H1 (cell line): Measurements from ENCODE around the gene CRADD. TPM values are rescaled to one million over a fixed set of nuclear protein-coding genes. Genes with fewer than 3 reads are reported as not detected.

Experiments
- CTCF ChIA-PET: fragments of 300-600 bp; sonication (Branson Sonifier 250); formaldehyde crosslinking; loops from one replicate; lab custom pipeline; 2021; ENCODE audit not compliant: partially characterized antibody; lab: Charles Lee
- POLR2A ChIA-PET: fragments of 300-600 bp; sonication (Branson Sonifier 250); formaldehyde crosslinking; loops from one replicate; lab custom pipeline; 2021; ENCODE audit warnings: inconsistent platforms; ENCODE audit not compliant: partially characterized antibody; lab: Charles Lee
- DNase-seq, 2 experiments: peaks; one replicate each; pipeline versions ENCODE4 v3.0.0 to v3.0.0-alpha.2; 2010 to 2022; ENCODE audit warnings: low spot score in 2 of 2, low read depth in 1 of 2, mixed read lengths in 1 of 2
- FAIRE-seq: peaks from 2 replicates; lab custom pipeline; 2011; peaks lifted over from hg19 to GRCh38; lab: Jason Lieb, UNC
- H2AFZ ChIP-seq: 2 replicates; pipeline ENCODE4 v1.8.1; 2012; ENCODE audit warnings: low read length, inconsistent platforms
- H2AK5ac ChIP-seq: 2 replicates; pipeline ENCODE4 v1.6.1; 2013; ENCODE audit warnings: low read depth, low read length
- H2BK120ac ChIP-seq: replicated peaks from 2 replicates; pipeline ENCODE3; 2013; ENCODE audit warnings: low read depth, low read length, inconsistent platforms
- H2BK12ac ChIP-seq: 2 replicates; pipeline ENCODE4 v1.6.1; 2013; ENCODE audit warnings: low read depth, low read length
- H2BK15ac ChIP-seq: 2 replicates; pipeline ENCODE4 v1.6.1; 2013; ENCODE audit warnings: low read length
- H2BK20ac ChIP-seq: 2 replicates; pipeline ENCODE4 v1.6.1; 2013; ENCODE audit warnings: low read length
- H2BK5ac ChIP-seq: 2 replicates; pipeline ENCODE4 v1.6.1; 2013; ENCODE audit warnings: low read depth, low read length
- H3K14ac ChIP-seq: 2 replicates; pipeline ENCODE4 v1.6.1; 2013; ENCODE audit warnings: inconsistent platforms; ENCODE audit not compliant: insufficient read length
- H3K18ac ChIP-seq: 2 replicates; pipeline ENCODE4 v1.6.1; 2013; ENCODE audit warnings: low read length; ENCODE audit errors: extremely low read depth
- H3K23ac ChIP-seq: 2 replicates; pipeline ENCODE4 v1.6.1; 2013; ENCODE audit warnings: inconsistent platforms; ENCODE audit not compliant: insufficient read length
- H3K23me2 ChIP-seq: 2 replicates; pipeline ENCODE4 v1.6.1; 2013; ENCODE audit warnings: low read depth, low read length
- H3K27ac ChIP-seq: 2 replicates; pipeline ENCODE4 v1.6.1; 2011; ENCODE audit warnings: low read depth, low read length, inconsistent platforms
- H3K27me3 ChIP-seq, 4 experiments: replicated peaks in 1 of 4; 1 replicate in 1 of 4; 2 replicates in 3 of 4; pipeline versions ENCODE4 v1.6.1 to v1.8.1; 2011 to 2013; ENCODE audit warnings: low read length in 3 of 4, mild to moderate bottlenecking in 3 of 4, inconsistent platforms in 2 of 4, mixed read lengths in 2 of 4, moderate library complexity in 1 of 4; ENCODE audit not compliant: control insufficient read depth in 3 of 4, insufficient read depth in 3 of 4; ENCODE audit errors: extremely low read depth in 1 of 4
- H3K36me3 ChIP-seq, 4 experiments: 2 replicates each; pipeline versions ENCODE4 v1.6.1 to v1.8.1; 2011 to 2013; ENCODE audit warnings: mild to moderate bottlenecking in 4 of 4, low read length in 3 of 4, moderate library complexity in 2 of 4, control low read depth in 1 of 4, inconsistent platforms in 1 of 4; ENCODE audit not compliant: insufficient read depth in 4 of 4, control insufficient read depth in 2 of 4
- H3K4ac ChIP-seq: replicated peaks from 2 replicates; pipeline ENCODE3; 2013; ENCODE audit warnings: low read length, low read depth, mixed read lengths, inconsistent platforms; ENCODE audit not compliant: insufficient read length
- H3K4me1 ChIP-seq, 4 experiments: replicated peaks in 1 of 4; 1 replicate in 1 of 4; 2 replicates in 3 of 4; pipeline versions ENCODE4 v1.6.1 to v1.8.1; 2011 to 2013; ENCODE audit warnings: low read length in 3 of 4, inconsistent platforms in 2 of 4, mixed read lengths in 1 of 4; ENCODE audit not compliant: insufficient read depth in 4 of 4, control insufficient read depth in 3 of 4
- H3K4me2 ChIP-seq, 2 experiments: 2 replicates each; pipeline versions ENCODE4 v1.6.1 to v1.8.1; 2011 to 2013; ENCODE audit warnings: low read depth in 2 of 2, low read length in 2 of 2, control low read depth in 1 of 2, inconsistent platforms in 1 of 2, mild to moderate bottlenecking in 1 of 2; ENCODE audit not compliant: insufficient read depth in 1 of 2
- H3K4me3 ChIP-seq, 4 experiments: fragments of 200-600, 300-600 bp in 1 of 4; sonication (generic), shearing (Covaris generic), sonication (Bioruptor Twin) in 1 of 4; 2 replicates each; pipeline versions ENCODE4 v1.5.1 to v1.8.1; 2011 to 2016; ENCODE audit warnings: low read length in 4 of 4, low read depth in 3 of 4, control low read depth in 2 of 4, inconsistent platforms in 2 of 4, mild to moderate bottlenecking in 2 of 4, mixed read lengths in 1 of 4, moderate library complexity in 1 of 4; ENCODE audit not compliant: insufficient read depth in 2 of 4; ENCODE audit errors: extremely low read depth in 1 of 4
- H3K56ac ChIP-seq: replicated peaks from 2 replicates; pipeline ENCODE3; 2013; ENCODE audit warnings: low read depth, mild to moderate bottlenecking, mixed read lengths, low read length, inconsistent platforms; ENCODE audit not compliant: insufficient read length
- H3K79me1 ChIP-seq: 2 replicates; pipeline ENCODE4 v1.6.1; 2013; ENCODE audit warnings: low read depth, low read length, control low read depth
- H3K79me2 ChIP-seq, 2 experiments: 2 replicates each; pipeline versions ENCODE4 v1.6.1 to v1.8.1; 2012 to 2013; ENCODE audit warnings: low read length in 2 of 2, mild to moderate bottlenecking in 2 of 2, inconsistent platforms in 1 of 2; ENCODE audit not compliant: insufficient read depth in 2 of 2, control insufficient read depth in 1 of 2
- H3K9ac ChIP-seq, 4 experiments: replicated peaks in 1 of 4; 1 replicate in 1 of 4; 2 replicates in 3 of 4; pipeline versions ENCODE4 v1.6.1 to v1.8.1; 2011 to 2013; ENCODE audit warnings: low read depth in 3 of 4, low read length in 3 of 4, control low read depth in 2 of 4, mild to moderate bottlenecking in 2 of 4, moderate library complexity in 2 of 4, inconsistent platforms in 1 of 4; ENCODE audit errors: extremely low read depth in 1 of 4
- H3K9me3 ChIP-seq, 2 experiments: 2 replicates each; pipeline versions ENCODE4 v1.6.1 to v1.8.1; 2012 to 2013; ENCODE audit warnings: mild to moderate bottlenecking in 2 of 2, moderate library complexity in 2 of 2, control low read depth in 1 of 2, inconsistent platforms in 1 of 2, low read depth in 1 of 2, low read length in 1 of 2, mixed read lengths in 1 of 2; ENCODE audit not compliant: insufficient read depth in 2 of 2
- H4K20me1 ChIP-seq, 2 experiments: replicated peaks in 1 of 2; 2 replicates each; pipeline versions ENCODE3 to v1.8.1; 2011 to 2013; ENCODE audit warnings: inconsistent platforms in 2 of 2, low read length in 2 of 2, mild to moderate bottlenecking in 1 of 2; ENCODE audit not compliant: insufficient read depth in 2 of 2, control insufficient read depth in 1 of 2
- H4K5ac ChIP-seq: 2 replicates; pipeline ENCODE4 v1.6.1; 2013; ENCODE audit warnings: low read length, low read depth, mixed read lengths, inconsistent platforms; ENCODE audit not compliant: insufficient read length
- H4K8ac ChIP-seq: 2 replicates; pipeline ENCODE4 v1.8.0; 2013; ENCODE audit warnings: mild to moderate bottlenecking, moderate library complexity, low read length, inconsistent platforms; ENCODE audit not compliant: insufficient read depth; ENCODE audit errors: extremely low read depth
- H4K91ac ChIP-seq: replicated peaks from 2 replicates; pipeline ENCODE3; 2013; ENCODE audit warnings: low read length, mixed read lengths, inconsistent platforms; ENCODE audit not compliant: insufficient read length
- BRCA1 ChIP-seq: IDR thresholded peaks from 2 replicates; pipeline ENCODE4 v1.6.1; 2012; ENCODE audit warnings: low read depth, low read length, improper control_type of control experiment
- CBX8 ChIP-seq: fragments of 300-800, 300-1000 bp; sonication (generic); IDR thresholded peaks from 2 replicates; pipeline ENCODE4 v1.7.1; 2016; ENCODE audit warnings: low read depth, low read length, borderline replicate concordance
- CREB1 ChIP-seq: IDR thresholded peaks from 2 replicates; pipeline ENCODE4 v1.6.1; 2012; ENCODE audit warnings: inconsistent platforms
- JUND ChIP-seq: IDR thresholded peaks from 2 replicates; pipeline ENCODE4 v1.6.1; 2011; ENCODE audit warnings: mild to moderate bottlenecking, improper control_type of control experiment, low read length
- MAFK ChIP-seq: IDR thresholded peaks from 2 replicates; pipeline ENCODE4 v1.6.1; 2012; ENCODE audit warnings: low read depth, mild to moderate bottlenecking, improper control_type of control experiment, low read length
- PHF8 ChIP-seq: fragments of 200-600 bp; sonication (generic); conservative IDR thresholded peaks from 2 replicates; pipeline ENCODE4 v1.7.1; 2012; ENCODE audit warnings: low read depth, mild to moderate bottlenecking, inconsistent platforms, low read length, moderate library complexity
- POU5F1 ChIP-seq: IDR thresholded peaks from 2 replicates; pipeline ENCODE4 v1.6.1; 2011; ENCODE audit warnings: low read depth, mild to moderate bottlenecking, low read length, moderate library complexity
- RXRA ChIP-seq: IDR thresholded peaks from 2 replicates; pipeline ENCODE4 v1.6.1; 2011; ENCODE audit warnings: low read depth, mild to moderate bottlenecking, low read length, moderate library complexity; ENCODE audit not compliant: insufficient read depth
- SIRT6 ChIP-seq: IDR thresholded peaks from one replicate; pipeline ENCODE4 v1.7.1; 2012; ENCODE audit warnings: low read length, inconsistent platforms
- SIX5 ChIP-seq: IDR thresholded peaks from 2 replicates; pipeline ENCODE4 v1.6.1; 2011; ENCODE audit warnings: mild to moderate bottlenecking, low read depth, low read length
- SRF ChIP-seq: IDR thresholded peaks from 2 replicates; pipeline ENCODE4 v1.6.1; 2011; ENCODE audit warnings: mild to moderate bottlenecking, low read depth, low read length, moderate library complexity
- TBP ChIP-seq: IDR thresholded peaks from 2 replicates; pipeline ENCODE4 v1.6.1; 2011; ENCODE audit warnings: low read depth, low read length, improper control_type of control experiment
- WGBS, 2 experiments: shearing (Covaris generic) in 1 of 2; methylation state at CpG; one replicate each; pipeline versions ENCODE4 v1.1.6 to v1.1.7; 2013 to 2015; ENCODE audit warnings: low lambda C conversion rate in 2 of 2, mixed read lengths in 2 of 2, inconsistent platforms in 1 of 2, low coverage in 1 of 2, missing lambda C conversion rate in 1 of 2; ENCODE audit not compliant: insufficient replicate concordance in 2 of 2, insufficient coverage in 1 of 2, insufficient read length in 1 of 2; ENCODE audit errors: extremely low coverage in 1 of 2, missing lambda C conversion rate in 1 of 2; 5-methylcytosine and 5-hydroxymethylcytosine counted together
- polyA plus RNA-seq, 7 experiments: library from polyadenylated mRNA; depleted of rRNA in 3 of 7; stranded (reverse) in 5 of 7; unstranded in 2 of 7; fragments of >200 nt in 5 of 7; fragments of 200-250 nt in 2 of 7; gene quantifications; 1 replicate in 5 of 7; 2 replicates in 1 of 7; 4 replicates in 1 of 7; pipeline versions ENCODE4 v1.2.1 to v1.2.3, GENCODE V29; 2011 to 2013; ENCODE audit warnings: missing spikeins in 2 of 7, mixed read lengths in 2 of 7
- total RNA-seq: library from RNA; stranded (reverse); fragmentation: NEBNext Ultra II Directional; extraction: Animal tissue kit (Norgen Biotek cat#: 25700); gene quantifications from 2 replicates; pipeline ENCODE4 v1.2.1, GENCODE V29; 2021
- TF ChIP-seq, protein P1 (sequence below): IDR thresholded peaks from 2 replicates; pipeline ENCODE4 v1.6.1; 2011; ENCODE audit warnings: low read depth, mild to moderate bottlenecking, low read length; ENCODE audit not compliant: insufficient read depth

The CRADD gene
- total and polyA plus RNA-seq, 2 of the 8 experiments (the other 6 are each of a cell fraction or from before 2014, with no cell fraction given) = 8.1 to 15.4 TPM

GRCh38 chr12:93702707-93703315 is 25.6 kb downstream of the CRADD start:
- peaks cover 7 to 21% (median 11%) of the 10 kb centered on the region in 4 experiments; a peak in 6 of 7 replicates for H3K4me1 ChIP-seq
- no peak overlapping the region for H3K23ac ChIP-seq
- H3K23me2 ChIP-seq = no peaks in the 10 kb centered on the region; the same call in 1 of the 2 replicates
- no peaks in the 10 kb centered on the region; the same call in 1 of the 2 replicates for H3K79me1 ChIP-seq
- H3K9ac ChIP-seq = no peak overlapping the region
- ChIA-PET CTCF (interaction anchor here (0.7 to 1.5 kb wide), 5 partner anchors 11 to 134 kb away, joined by 3 to 4 read pairs (median 3); no protein-coding TSS in a partner anchor), POLR2A (no interaction called here)
- no peak overlapping the region for H4K5ac ChIP-seq
- H3K27ac ChIP-seq = no peak overlapping the region
- no peak overlapping the region for H2BK12ac ChIP-seq
- no peak overlapping the region; the same call in 1 of the 2 replicates for H2BK5ac ChIP-seq
- no peak overlapping the region for H3K4me3 ChIP-seq
- H3K4me2 ChIP-seq = no peak overlapping the region
- no peak overlapping the region for H2AFZ ChIP-seq
- H3K4ac ChIP-seq = no peak overlapping the region
- no peak overlapping the region for H4K91ac ChIP-seq
- H4K8ac ChIP-seq = no peak overlapping the region
- no peaks in the 10 kb centered on the region for H3K27me3 ChIP-seq
- peak overlapping the region; percentile 53; the same call in 1 of the 2 replicates for H2AK5ac ChIP-seq
- H3K36me3 ChIP-seq = no peaks in the 10 kb centered on the region
- H2BK120ac ChIP-seq = no peak overlapping the region
- H4K20me1 ChIP-seq = no peaks in the 10 kb centered on the region
- no peaks in the 10 kb centered on the region for H3K9me3 ChIP-seq
- WGBS, 2 experiments = 94% methylated on average over 3 of the region's 3 CpGs; no CpG with 5 or more reads in 1 of the 2 experiments
- H3K56ac ChIP-seq = no peak overlapping the region
- DNase-seq (no peak), FAIRE-seq (no peak)
- H3K79me2 ChIP-seq = no peaks in the 10 kb centered on the region
- no peak overlapping the region for H2BK15ac ChIP-seq
- no peak overlapping the region for H3K14ac ChIP-seq
- H2BK20ac ChIP-seq = peak overlapping the region; percentile 38; the same call in 1 of the 2 replicates
- no peak overlapping the region; the same call in 1 of the 2 replicates for H3K18ac ChIP-seq
- TF ChIP-seq, protein P1, sequence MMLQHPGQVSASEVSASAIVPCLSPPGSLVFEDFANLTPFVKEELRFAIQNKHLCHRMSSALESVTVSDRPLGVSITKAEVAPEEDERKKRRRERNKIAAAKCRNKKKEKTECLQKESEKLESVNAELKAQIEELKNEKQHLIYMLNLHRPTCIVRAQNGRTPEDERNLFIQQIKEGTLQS = no peak
- TF ChIP-seq BRCA1 (no peak), TBP (no peak), SRF (no peak), PHF8 (no peak), SIX5 (no peak), MAFK (no peak), SIRT6 (no peak), RXRA (no peak), POU5F1 (no peak), JUND (no peak), CBX8 (no peak), CREB1 (no peak)
